Measurements from ENCODE around the gene CDKN2AIP.

DNA sequence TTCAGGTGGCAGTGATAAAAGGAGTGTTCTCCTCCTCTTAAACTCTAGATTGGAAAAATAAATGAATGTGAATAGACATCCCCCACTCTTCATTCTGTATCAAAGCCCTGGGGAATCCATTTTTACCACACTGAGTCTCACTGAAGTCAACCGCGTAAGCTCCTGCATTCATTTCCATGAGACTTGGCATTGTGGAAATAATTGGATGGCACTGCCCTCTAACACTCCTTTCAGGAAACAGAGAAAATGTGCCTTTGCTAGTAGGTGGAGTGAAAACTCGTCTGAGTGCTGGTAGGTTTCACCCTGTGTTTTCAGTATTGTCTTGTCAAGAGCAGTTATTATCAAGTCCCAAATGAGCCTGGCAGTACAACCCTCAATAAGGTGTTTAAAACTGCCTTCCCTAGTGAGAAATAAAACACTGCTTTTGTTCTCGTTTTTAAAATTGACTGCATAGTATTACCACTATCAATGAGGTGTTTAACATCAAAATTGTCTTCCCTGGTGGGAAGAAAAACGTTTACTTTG is 9.7 kb upstream of the CDKN2AIP start:
- TF ChIP-seq CTCF (IDR thresholded peaks at IDR 0.05) = no peak
- no peak for TF ChIP-seq POLR2AphosphoS5 (IDR thresholded peaks at IDR 0.05)

Data from stomach (tissue), 4 donors.